Kidney glomerular epithelial cell (primary cell): ENCODE data around the gene TEAD3.

Experiments
- DNase-seq: peaks from one replicate; lab custom pipeline; 2025; lab: John Stamatoyannopoulos, UW

Gene TEAD3

GRCh38 chr6:35491558-35492257, 5.2 kb downstream of the TEAD3 start:
- no peak for DNase-seq

GRCh38 chr6:35490821-35491557, 5.9 kb downstream of the TEAD3 start:
- DNase-seq = no peak

GRCh38 chr6:35489995-35490791, 6.7 kb downstream of the TEAD3 start:
- DNase-seq = no peak

- no peak for DNase-seq
Measured at GRCh38 chr6:35489066-35489465, 7.8 kb downstream of the TEAD3 start.

GRCh38 chr6:35488517-35488862, 8.4 kb downstream of the TEAD3 start:
- DNase-seq = no peak

GRCh38 chr6:35487658-35488516, 9.0 kb downstream of the TEAD3 start:
- peak; percentile 9 for DNase-seq

- DNase-seq = peak; percentile 56
Measured at GRCh38 chr6:35486005-35486925, 10.6 kb downstream of the TEAD3 start.

- peak; percentile 61 for DNase-seq
Measured at GRCh38 chr6:35485402-35485877, 11.4 kb downstream of the TEAD3 start.

GRCh38 chr6:35484921-35485392, 11.9 kb downstream of the TEAD3 start:
- peak; percentile 39 for DNase-seq

GRCh38 chr6:35483893-35484645, 12.8 kb downstream of the TEAD3 start:
- DNase-seq = no peak

- DNase-seq = no peak
Measured at GRCh38 chr6:35483490-35483889, 13.4 kb downstream of the TEAD3 start.

GRCh38 chr6:35483062-35483461, 13.8 kb downstream of the TEAD3 start:
- no peak for DNase-seq

- no peak for DNase-seq
Measured at GRCh38 chr6:35481226-35481625, 15.7 kb downstream of the TEAD3 start.

- DNase-seq = no peak
Measured at GRCh38 chr6:35480176-35480575, 16.7 kb downstream of the TEAD3 start.

GRCh38 chr6:35478259-35478658, 18.6 kb downstream of the TEAD3 start:
- no peak for DNase-seq

- DNase-seq = no peak
Measured at GRCh38 chr6:35477551-35478179, 19.2 kb downstream of the TEAD3 start.

- no peak for DNase-seq
Measured at GRCh38 chr6:35477028-35477427, 19.9 kb downstream of the TEAD3 start.

GRCh38 chr6:35476004-35476403, 20.9 kb downstream of the TEAD3 start:
- DNase-seq = no peak

GRCh38 chr6:35475573-35475972, 21.3 kb downstream of the TEAD3 start:
- no peak for DNase-seq
